ACC112 (cell line): ENCODE results near the gene CIRBP.

Experiments used
- H2AFZ ChIP-seq: fragments of 200-600 bp; sonication (generic); one replicate; pipeline ENCODE4 v1.6.0; 2017; ENCODE audit warnings: antibody characterized with exemption, low read length; ENCODE audit not compliant: unreplicated experiment
- H3K27ac ChIP-seq: fragments of 200-600 bp; sonication (generic); 2 replicates; pipeline ENCODE4 v1.5.1; 2014; ENCODE audit warnings: low read depth, mild to moderate bottlenecking, antibody characterized with exemption, low read length, moderate library complexity
- H3K27me3 ChIP-seq: fragments of 200-600 bp; sonication (generic); 2 replicates; pipeline ENCODE4 v1.6.1; 2014; ENCODE audit warnings: mild to moderate bottlenecking, antibody characterized with exemption, low read length, moderate library complexity, mixed read lengths; ENCODE audit not compliant: insufficient read depth
- H3K36me3 ChIP-seq: fragments of 200-600 bp; sonication (generic); 2 replicates; pipeline ENCODE4 v1.6.1; 2016; ENCODE audit warnings: mild to moderate bottlenecking, antibody characterized with exemption, low read length, moderate library complexity, mixed read lengths; ENCODE audit not compliant: insufficient read depth
- H3K4me1 ChIP-seq: fragments of 200-600 bp; sonication (generic); one replicate; pipeline ENCODE4 v1.6.1; 2016; ENCODE audit warnings: low read length, mixed read lengths; ENCODE audit not compliant: insufficient read depth, unreplicated experiment, control insufficient read depth
- H3K4me3 ChIP-seq: fragments of 200-600 bp; sonication (generic); 2 replicates; pipeline ENCODE4 v1.5.1; 2014; ENCODE audit warnings: mild to moderate bottlenecking, low read depth, low read length
- H3K79me2 ChIP-seq: fragments of 200-600 bp; sonication (generic); one replicate; pipeline ENCODE4 v1.6.0; 2016; ENCODE audit warnings: low read length; ENCODE audit not compliant: control insufficient read depth, unreplicated experiment, insufficient read depth

CIRBP gene

DNA sequence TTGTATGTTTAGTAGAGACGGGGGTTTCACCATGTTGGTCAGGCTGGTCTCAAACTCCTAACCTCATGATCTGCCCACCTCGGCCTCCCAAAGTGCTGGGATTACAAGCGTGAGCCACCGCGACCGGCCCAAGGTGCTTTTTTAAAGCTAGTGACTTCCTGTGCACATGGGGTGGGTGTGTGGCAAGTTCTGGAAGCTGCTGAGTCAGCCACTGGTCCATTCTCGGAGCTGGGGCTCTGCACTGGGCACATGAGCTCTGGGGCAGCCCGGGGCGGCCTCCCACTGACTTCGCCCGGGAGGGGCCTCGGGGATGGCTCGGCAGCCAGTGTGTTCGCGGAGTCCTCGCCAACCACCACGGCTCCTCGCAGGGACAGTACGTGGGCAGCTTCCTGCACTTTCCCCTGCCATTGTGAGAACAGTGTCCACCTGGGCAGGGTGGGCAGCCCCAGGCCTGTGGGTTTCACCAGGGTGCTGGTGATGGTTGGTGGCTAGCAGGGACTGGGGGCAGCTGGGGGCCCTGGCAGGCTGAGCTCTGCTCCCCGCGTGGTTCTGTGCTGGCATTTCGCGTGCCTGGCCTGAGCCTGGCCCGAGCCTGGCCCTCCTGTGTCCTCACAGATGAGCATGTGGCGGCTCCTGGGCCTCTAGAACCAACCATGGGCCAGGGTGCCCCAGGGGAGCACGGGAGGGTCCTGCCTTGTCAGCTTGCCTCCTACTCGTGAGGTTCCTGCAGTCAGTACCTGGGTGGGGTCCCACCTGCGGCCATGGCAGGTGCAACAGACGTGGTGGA is 43.5 kb upstream of the CIRBP start:
- no peaks in the 10 kb centered on the region for H3K4me1 ChIP-seq
- H3K27me3 ChIP-seq, result no peaks in the 10 kb centered on the region
- no peak overlapping the region for H2AFZ ChIP-seq
- H3K36me3 ChIP-seq, result no peaks in the 10 kb centered on the region
- H3K79me2 ChIP-seq, result no peaks in the 10 kb centered on the region
- H3K4me3 ChIP-seq, result no peak overlapping the region
- H3K27ac ChIP-seq, result no peak overlapping the region

DNA sequence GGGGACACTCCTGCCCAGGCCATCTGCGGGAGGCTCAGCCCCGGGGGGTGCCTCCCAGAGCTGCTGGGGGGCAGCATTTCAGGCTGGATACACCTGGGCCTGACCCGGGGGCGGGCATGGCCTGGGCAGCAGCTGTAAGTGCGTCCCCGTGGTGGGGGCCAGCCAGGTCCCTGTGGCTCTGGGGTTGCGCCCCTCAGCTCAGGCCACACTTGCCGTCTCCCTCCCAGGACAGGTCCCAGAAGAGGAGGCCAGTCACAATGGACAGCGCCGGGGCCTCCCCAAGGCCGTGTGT is 43.0 kb upstream of the CIRBP start:
- H3K4me1 ChIP-seq, result no peaks in the 10 kb centered on the region
- no peaks in the 10 kb centered on the region for H3K79me2 ChIP-seq
- no peaks in the 10 kb centered on the region for H3K36me3 ChIP-seq
- no peak overlapping the region for H3K27ac ChIP-seq
- H3K27me3 ChIP-seq, result no peaks in the 10 kb centered on the region
- no peak overlapping the region for H2AFZ ChIP-seq
- H3K4me3 ChIP-seq, result no peak overlapping the region

DNA sequence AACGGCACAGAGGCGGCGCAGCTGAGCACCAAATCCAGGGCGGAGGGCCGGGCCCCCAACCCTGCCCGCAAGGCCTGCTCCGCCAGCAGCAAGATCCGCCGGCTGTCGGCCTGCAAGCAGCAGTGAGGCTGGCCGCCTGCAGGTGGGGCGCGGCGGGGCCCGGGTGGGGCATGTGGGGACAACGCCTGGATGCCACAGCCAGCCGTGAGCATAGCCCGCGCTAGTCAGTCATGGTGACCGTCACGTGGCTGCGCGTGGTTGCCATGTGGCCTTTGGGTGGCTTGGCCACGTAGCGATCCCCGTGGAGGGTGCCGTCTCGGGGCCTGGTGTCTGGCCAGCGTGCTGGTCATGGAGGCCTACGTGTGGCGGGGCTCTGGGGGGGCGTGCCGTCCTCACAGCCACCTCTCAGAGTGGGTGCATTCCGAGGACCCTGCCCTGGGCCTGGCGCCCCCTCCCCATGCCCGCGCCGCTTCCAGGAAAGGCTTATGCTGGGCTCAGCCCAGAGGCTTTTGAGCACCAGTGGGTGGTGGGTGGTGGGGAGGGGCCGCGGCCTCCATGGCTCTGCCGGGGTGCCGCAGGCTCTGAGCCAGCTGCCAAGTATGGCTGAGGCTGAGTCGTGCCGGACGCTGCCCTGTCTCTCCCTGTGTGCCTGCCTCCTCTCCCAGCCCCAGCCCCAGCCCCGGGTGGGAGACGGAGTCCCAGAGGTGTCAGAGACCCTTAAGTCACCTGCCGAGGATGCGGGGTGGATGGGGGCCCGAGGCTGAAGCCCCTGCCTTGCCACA is 42.4 kb upstream of the CIRBP start:
- Histone ChIP-seq H3K27me3 (no peaks in the 10 kb centered on the region), H3K4me1 (no peaks in the 10 kb centered on the region), H3K4me3 (no peak overlapping the region), H2AFZ (no peak overlapping the region), H3K36me3 (no peaks in the 10 kb centered on the region), H3K27ac (no peak overlapping the region), H3K79me2 (no peaks in the 10 kb centered on the region)

DNA sequence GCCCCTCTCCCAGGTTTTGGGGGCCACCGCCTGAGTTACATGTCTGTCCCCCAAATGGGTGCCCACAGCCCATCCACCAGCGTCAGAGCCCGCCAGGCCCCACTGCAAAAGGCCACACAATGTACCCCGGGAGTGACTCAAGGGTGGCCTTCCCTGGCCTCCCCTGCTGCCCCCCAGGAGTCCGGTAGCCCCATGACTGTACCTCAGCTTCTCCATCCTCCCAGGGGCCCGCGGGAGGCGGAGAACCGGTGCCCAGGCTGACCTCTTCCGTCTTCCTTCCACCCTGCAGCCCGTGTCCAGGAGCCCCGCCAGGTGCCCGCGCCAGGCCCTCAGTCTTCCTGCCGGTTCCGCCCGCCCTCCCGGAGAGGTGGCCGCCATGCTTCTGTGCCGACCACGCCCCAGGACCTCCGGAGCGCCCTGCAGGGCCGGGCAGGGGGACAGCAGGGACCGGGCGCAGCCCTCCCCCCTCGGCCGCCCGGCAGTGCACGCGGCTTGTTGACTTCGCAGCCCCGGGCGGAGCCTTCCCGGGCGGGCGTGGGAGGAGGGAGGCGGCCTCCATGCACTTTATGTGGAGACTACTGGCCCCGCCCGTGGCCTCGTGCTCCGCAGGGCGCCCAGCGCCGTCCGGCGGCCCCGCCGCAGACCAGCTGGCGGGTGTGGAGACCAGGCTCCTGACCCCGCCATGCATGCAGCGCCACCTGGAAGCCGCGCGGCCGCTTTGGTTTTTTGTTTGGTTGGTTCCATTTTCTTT is 41.7 kb upstream of the CIRBP start:
- H2AFZ ChIP-seq, result no peak overlapping the region
- H3K4me3 ChIP-seq, result no peak overlapping the region
- H3K79me2 ChIP-seq, result no peaks in the 10 kb centered on the region
- H3K4me1 ChIP-seq, result no peaks in the 10 kb centered on the region
- H3K27ac ChIP-seq, result no peak overlapping the region
- H3K36me3 ChIP-seq, result no peaks in the 10 kb centered on the region
- H3K27me3 ChIP-seq, result no peaks in the 10 kb centered on the region

DNA sequence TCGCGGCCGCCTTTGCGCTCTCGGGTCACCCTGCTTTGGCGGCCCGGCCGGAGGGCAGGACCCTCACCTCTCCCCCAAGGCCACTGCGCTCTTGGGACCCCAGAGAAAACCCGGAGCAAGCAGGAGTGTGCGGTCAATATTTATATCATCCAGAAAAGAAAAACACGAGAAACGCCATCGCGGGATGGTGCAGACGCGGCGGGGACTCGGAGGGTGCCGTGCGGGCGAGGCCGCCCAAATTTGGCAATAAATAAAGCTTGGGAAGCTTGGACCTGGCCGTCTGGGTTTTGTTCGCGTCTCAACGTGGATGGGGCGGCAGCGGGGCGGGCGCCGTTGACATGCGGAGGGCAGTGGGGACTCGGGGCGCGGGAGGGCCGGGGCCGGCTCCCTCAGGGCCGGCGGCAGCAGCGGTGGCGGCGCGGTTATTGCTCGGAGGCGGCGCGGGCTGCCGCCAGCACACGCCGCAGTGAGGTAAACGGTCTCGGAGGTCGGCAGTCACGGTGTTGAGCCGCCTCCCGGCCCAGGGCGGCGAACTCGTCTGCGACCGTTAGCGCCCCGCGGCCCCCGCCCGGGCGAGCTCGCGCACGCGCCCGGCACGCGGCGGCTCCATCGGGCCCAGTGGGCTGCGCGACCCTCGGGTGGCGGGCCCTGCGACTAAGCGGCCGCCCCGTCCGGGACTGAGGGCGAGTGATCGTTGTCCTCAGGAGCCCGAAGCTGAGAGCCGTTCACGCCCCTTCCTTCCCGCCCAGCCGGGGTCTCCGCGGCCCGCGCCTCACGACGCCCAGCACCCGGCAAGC is 40.8 kb upstream of the CIRBP start:
- no peaks in the 10 kb centered on the region for H3K4me1 ChIP-seq
- H3K79me2 ChIP-seq, result no peaks in the 10 kb centered on the region
- H3K36me3 ChIP-seq, result no peaks in the 10 kb centered on the region
- no peaks in the 10 kb centered on the region for H3K27me3 ChIP-seq
- H2AFZ ChIP-seq, result no peak overlapping the region
- no peak overlapping the region for H3K27ac ChIP-seq
- no peak overlapping the region for H3K4me3 ChIP-seq

DNA sequence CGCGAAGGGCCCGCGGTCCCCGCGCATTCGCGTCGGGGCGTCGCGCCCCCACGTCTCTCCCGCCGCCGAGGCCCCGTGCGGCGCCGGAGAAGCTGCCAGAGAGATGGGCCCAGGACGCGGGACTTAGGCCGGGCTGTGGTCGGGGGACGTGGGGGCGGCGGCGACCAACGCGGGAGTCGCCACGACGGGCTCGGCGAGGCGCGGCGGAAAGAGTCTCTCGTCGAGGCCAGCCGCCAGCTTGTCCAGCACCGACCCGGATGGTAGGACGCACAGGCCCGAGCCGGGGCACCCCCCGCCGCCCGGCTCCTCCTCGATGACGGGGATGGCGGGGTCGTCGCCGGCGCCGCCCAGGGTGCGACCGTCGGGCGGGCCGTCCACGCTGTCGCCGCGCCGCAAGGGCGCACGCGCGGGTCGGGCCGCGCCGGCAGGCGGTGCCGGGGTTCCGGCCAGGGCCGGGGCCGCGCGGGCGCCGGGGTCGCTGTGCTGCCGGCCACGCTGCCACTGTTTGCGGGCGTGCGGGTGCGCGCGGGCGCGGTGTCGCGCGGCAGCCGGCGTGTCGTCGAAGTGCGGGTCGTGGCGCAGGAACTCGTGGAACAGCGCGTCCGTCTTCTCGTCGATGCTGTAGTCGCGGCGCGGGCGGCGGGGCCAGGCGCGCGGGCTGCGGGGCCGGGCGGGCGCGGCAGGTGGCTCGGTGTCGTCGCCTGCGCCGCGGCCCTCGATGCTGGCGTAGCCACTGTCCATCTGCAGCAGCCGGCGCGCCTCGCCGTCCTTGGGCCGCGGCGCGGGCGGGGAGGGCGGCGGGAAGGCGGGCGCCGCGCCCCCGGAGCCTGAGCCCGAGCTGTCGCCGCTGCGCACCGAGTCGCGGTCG is 39.8 kb upstream of the CIRBP start:
- Histone ChIP-seq H3K36me3 (no peaks in the 10 kb centered on the region), H3K4me1 (no peaks in the 10 kb centered on the region), H2AFZ (no peak overlapping the region), H3K27me3 (no peaks in the 10 kb centered on the region), H3K79me2 (no peaks in the 10 kb centered on the region), H3K27ac (no peak overlapping the region), H3K4me3 (no peak overlapping the region)

DNA sequence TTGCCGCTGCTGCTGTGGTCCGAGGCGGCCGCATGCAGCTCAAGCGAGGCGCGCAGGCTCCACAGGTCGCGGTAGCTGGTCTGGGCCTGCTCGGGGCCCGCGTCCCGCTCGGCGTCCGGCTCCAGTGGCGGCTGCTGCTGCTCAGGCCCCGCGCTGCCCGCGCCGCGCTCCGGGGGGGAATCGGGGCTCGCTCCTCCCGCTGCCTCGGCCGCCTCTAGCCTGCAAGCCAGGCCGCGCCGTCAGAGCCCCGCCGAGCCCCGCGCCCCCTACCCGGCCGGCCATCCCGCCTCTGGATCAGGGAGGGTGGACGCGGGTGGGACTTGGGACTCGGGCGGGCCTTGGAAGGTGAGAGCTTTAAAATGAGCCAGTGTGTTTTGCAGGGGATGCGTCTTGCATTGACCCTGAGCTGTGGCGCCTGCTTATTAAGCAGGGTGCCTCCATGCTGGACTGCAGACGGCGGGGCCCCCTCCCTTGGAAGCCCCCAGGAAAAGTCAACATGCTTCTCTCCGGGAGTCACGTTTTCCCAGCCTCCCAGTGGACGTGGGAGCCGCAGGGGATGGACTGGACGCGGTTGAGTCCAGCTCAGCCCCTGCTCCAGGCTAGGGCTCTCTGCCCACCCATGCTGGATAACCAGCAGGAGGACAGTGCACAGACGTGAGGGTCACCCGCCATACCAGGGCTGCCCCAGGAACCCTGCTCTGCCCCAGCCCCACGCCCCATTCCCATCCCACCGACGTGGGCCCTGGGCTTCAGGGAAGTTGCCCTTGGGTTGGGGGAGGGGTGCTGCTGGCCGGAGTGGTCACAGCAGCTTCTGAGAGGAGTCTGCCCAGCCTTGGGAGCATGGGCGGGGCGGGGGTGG is 39.0 kb upstream of the CIRBP start:
- H3K27ac ChIP-seq, result no peak overlapping the region
- no peaks in the 10 kb centered on the region for H3K79me2 ChIP-seq
- no peaks in the 10 kb centered on the region for H3K27me3 ChIP-seq
- no peak overlapping the region for H3K4me3 ChIP-seq
- H3K36me3 ChIP-seq, result no peaks in the 10 kb centered on the region
- no peak overlapping the region for H2AFZ ChIP-seq
- H3K4me1 ChIP-seq, result no peaks in the 10 kb centered on the region

DNA sequence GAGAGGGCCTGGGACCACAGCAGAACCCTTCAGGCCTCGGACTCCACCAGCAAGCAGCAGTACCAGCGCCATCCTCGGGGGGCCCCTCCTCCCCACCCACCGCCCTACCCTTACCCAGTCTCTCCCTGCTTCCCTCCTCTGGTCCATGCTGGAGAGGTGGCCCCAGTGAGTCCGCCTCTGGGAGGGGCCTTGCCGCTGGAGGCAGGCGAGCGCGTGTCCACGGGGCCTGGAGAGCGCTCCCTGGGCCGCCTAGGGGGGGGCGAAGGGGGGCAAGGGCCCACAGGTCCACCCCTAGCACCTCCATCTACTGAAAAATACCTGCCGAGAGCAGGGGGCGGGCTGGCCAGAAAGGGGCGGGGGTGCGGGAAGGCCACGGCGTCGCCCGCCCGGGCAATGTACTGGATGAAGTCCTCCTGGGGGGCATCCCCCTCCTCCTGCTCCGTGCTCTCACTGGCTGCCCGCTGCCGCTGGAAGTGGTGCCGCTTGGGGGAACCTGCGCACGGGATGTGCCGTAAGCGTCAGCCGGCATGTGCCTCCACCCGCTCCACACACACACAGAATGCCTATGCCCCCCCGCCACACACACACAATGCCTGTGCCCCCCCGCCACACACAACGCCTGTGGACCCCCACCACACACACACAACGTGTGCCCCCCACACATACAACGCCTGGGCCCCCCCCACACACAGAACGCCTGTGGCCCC is 38.2 kb upstream of the CIRBP start:
- Histone ChIP-seq H3K27ac (no peak overlapping the region), H3K79me2 (no peaks in the 10 kb centered on the region), H2AFZ (no peak overlapping the region), H3K36me3 (no peaks in the 10 kb centered on the region), H3K27me3 (no peaks in the 10 kb centered on the region), H3K4me1 (peaks cover 1% of the 10 kb centered on the region), H3K4me3 (no peak overlapping the region)
